ENCODE data around the gene BIK.

DNA sequence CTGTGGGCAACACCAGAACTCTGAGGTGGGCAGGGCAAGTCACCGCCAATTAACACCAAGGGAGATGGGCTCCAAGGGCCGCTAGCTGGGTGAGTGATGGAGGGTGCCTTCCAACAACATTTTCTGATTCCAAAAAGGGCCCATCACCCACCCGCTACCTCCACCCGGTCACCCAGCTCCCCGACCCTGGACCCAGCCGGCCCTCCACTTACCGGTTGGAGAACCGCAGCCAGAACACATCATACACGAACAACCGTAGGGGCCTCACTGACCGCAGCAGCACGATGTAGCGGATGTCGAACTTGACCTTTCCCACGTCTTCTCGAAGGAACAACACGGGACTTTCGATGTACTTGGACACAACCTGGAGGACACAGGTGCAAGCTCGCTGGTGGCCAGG, 61.6 kb downstream of the BIK start:
- TF ChIP-seq, protein P1, sequence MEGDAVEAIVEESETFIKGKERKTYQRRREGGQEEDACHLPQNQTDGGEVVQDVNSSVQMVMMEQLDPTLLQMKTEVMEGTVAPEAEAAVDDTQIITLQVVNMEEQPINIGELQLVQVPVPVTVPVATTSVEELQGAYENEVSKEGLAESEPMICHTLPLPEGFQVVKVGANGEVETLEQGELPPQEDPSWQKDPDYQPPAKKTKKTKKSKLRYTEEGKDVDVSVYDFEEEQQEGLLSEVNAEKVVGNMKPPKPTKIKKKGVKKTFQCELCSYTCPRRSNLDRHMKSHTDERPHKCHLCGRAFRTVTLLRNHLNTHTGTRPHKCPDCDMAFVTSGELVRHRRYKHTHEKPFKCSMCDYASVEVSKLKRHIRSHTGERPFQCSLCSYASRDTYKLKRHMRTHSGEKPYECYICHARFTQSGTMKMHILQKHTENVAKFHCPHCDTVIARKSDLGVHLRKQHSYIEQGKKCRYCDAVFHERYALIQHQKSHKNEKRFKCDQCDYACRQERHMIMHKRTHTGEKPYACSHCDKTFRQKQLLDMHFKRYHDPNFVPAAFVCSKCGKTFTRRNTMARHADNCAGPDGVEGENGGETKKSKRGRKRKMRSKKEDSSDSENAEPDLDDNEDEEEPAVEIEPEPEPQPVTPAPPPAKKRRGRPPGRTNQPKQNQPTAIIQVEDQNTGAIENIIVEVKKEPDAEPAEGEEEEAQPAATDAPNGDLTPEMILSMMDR (conservative IDR thresholded peaks at IDR 0.05; ENCODE audit: low read depth, low read length), result no peak
- TF ChIP-seq EZH2 (IDR thresholded peaks at IDR 0.05; ENCODE audit: borderline replicate concordance, low read depth, low read length, poor library complexity, severe bottlenecking), result no peak
